Measurements from ENCODE around the gene CDK11A.
"Not testable (repeated sequence)": the region's sequence is repeated elsewhere in the genome, so short reads cannot be mapped to it uniquely, and the experiment has no call there.

Gene CDK11A

GRCh38 chr1:1721201-1721600 is 3.0 kb downstream of the CDK11A start:
- no peak for DNase-seq

GRCh38 chr1:1715109-1715883 is 8.9 kb downstream of the CDK11A start:
- DNase-seq = not testable (repeated sequence)

- not testable (repeated sequence) for DNase-seq
These were observed 16.3 kb downstream of the CDK11A start for GRCh38 chr1:1707897-1708296.

GRCh38 chr1:1707241-1707640 is 16.9 kb downstream of the CDK11A start:
- not testable (repeated sequence) for DNase-seq

- DNase-seq = not testable (repeated sequence)
These were observed 18.5 kb downstream of the CDK11A start for GRCh38 chr1:1705623-1706022.

- DNase-seq = not testable (repeated sequence)
These were observed 19.7 kb downstream of the CDK11A start for GRCh38 chr1:1704284-1704957.

GRCh38 chr1:1703796-1704195 is 20.4 kb downstream of the CDK11A start:
- DNase-seq = no peak

GRCh38 chr1:1702506-1702905 is 21.7 kb downstream of the CDK11A start:
- DNase-seq = not testable (repeated sequence)

GRCh38 chr1:1700557-1700956 is 23.6 kb downstream of the CDK11A start:
- not testable (repeated sequence) for DNase-seq

GRCh38 chr1:1700067-1700466 is 24.1 kb downstream of the CDK11A start:
- DNase-seq = not testable (repeated sequence)

- DNase-seq = not testable (repeated sequence)
These were observed 25.1 kb downstream of the CDK11A start for GRCh38 chr1:1699061-1699460.

- DNase-seq = not testable (repeated sequence)
These were observed 26.6 kb downstream of the CDK11A start for GRCh38 chr1:1697358-1698183.

- DNase-seq = not testable (repeated sequence)
These were observed 27.5 kb downstream of the CDK11A start for GRCh38 chr1:1696431-1697357.

GRCh38 chr1:1692714-1693647 is 31.2 kb downstream of the CDK11A start, which contains the start of gene SLC35E2B:
SLC35E2B (minus strand) TSS chr1:1692795; CDS start chr1:1676699, 16,096 bp downstream.
- peak; percentile 77 to 78 for DNase-seq

GRCh38 chr1:1692324-1692713 is 31.8 kb downstream of the CDK11A start:
- DNase-seq = peak; percentile 47 to 64

- DNase-seq = not testable (repeated sequence)
These were observed 32.7 kb downstream of the CDK11A start for GRCh38 chr1:1691443-1691842.

- not testable (repeated sequence) for DNase-seq
These were observed 34.6 kb downstream of the CDK11A start for GRCh38 chr1:1689526-1689925.

- no peak for DNase-seq
These were observed 36.3 kb downstream of the CDK11A start for GRCh38 chr1:1687846-1688245.

- no peak for DNase-seq
These were observed 40.0 kb downstream of the CDK11A start for GRCh38 chr1:1684031-1684681.
